GM18526 (cell line): ENCODE measurements around the gene NDST1.

ENCODE experiments used
- POLR2A ChIP-seq: IDR thresholded peaks from 3 replicates; pipeline ENCODE4 v1.6.1; 2011; ENCODE audit not compliant: insufficient read length; ENCODE audit errors: extremely low read depth

Gene NDST1

DNA sequence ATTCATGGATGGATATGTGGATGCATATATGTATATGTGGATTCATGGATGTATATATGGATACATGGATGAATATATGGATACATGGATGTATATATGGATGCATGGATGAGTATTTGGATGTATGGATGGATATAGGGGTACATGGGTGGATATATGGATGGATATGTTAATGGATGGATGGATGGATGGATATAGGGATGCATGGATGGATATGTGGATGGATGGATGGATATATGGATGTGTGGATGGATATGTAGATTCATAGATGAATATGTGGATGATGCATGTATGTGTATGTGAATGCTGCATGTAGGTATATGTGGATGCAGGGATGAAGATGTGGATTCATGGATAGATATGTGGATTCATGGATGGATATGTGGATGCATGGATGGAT, 79.1 kb downstream of the NDST1 start:
- no peak for TF ChIP-seq POLR2A

GRCh38 chr5:150587856-150588595, 80.1 kb downstream of the NDST1 start:
- no peak for TF ChIP-seq POLR2A

DNA sequence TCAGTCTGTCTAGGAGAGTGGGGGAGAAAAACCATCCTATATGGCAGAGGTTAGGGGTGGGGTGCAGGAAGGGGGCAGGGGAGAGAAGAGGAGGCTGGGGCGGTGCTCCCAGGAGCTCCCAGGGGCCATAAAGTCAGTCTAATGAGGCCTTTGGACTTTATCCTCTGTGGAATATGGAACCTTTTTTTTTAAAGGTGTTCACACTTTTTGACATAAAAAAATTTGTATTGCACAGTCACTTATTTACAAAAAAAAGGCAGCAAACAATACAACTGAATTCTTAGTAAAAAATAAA, 80.6 kb downstream of the NDST1 start:
- no peak for TF ChIP-seq POLR2A

- no peak for TF ChIP-seq POLR2A
Observed at GRCh38 chr5:150589862-150590601, 82.1 kb downstream of the NDST1 start.

DNA sequence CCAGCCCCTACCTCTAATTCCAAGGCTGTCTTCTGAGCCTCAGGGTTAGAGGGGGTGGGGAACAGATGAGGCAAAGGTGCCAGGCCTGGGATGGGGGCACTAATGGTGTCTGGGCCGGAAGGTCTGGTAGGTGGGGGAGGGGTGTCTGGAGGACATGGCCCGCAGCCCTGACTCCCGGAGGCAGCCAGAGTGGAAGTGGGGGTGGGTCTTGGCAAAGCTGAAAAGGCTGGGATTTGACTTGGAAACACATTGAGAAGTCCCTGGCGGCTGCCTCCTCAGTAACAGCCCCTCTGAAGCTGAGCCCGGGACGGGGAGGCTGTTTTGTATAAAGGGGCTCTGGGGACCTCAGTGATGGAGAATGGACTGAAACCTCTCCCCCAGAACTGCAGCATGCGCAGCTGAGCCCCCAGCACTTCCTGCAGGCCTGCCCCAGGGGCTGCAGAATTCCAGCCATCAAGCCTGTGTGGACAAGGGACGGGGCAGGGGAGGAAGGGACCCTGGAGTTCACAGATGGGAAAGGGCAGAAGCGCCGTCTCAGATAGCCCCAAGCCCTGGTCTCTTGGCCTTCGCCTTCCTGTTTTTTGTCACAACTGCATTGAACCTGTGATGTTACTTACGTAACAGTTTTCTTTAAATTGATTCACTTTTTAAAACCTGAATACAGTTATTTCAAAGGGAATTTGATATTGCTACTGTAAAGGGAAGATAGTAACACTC, 83.2 kb downstream of the NDST1 start:
- TF ChIP-seq POLR2A = no peak

GRCh38 chr5:150593593-150593992, 85.7 kb downstream of the NDST1 start:
- TF ChIP-seq POLR2A = no peak

GRCh38 chr5:150593996-150594395, 86.1 kb downstream of the NDST1 start:
- no peak for TF ChIP-seq POLR2A

- TF ChIP-seq POLR2A = no peak
Observed at GRCh38 chr5:150595466-150596031, 87.6 kb downstream of the NDST1 start.

DNA sequence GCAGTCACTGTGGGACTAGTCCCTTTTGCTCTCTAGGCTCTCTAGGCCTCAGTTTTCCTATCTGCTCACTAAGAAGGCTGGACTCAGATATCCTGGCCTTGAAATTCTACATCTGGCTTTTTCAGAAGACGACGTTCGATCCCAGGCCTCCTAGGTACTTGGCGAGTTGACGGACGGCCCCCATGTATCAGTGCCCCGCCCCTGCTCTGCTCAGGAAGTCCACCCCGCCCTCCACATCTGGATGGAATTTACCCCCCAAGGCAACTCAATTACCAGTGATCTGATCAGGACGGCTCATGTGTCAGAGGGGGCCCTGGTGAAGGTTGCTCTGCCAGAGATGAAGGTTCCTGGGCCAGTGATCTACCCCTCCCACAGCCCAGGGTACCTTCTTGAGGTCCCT, 88.4 kb downstream of the NDST1 start:
- no peak for TF ChIP-seq POLR2A

GRCh38 chr5:150596826-150597225, 88.9 kb downstream of the NDST1 start:
- no peak for TF ChIP-seq POLR2A

- TF ChIP-seq POLR2A = no peak
Observed at GRCh38 chr5:150598006-150598405, 90.1 kb downstream of the NDST1 start.

DNA sequence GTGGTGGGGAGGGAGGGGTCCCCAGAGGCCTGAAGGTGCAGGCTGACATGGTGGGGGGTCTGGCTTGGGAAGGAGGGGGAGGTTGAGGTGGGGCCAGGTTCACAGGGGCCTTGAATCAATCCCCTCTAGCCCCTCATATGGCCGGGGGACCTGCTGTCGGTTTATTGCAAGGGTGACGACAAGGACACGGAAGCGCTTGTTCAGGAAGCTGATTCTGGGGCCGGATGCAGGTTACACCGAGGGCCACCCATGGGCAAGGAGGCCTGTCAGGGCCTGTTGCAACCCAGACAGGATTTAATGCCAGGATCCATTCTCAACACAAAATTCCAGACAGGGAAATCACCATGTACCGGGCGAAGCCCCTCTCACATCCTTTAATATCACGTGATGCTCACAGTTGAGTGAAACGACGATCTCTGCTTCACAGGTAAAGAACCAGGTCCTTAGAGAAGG, 90.9 kb downstream of the NDST1 start:
- no peak for TF ChIP-seq POLR2A

DNA sequence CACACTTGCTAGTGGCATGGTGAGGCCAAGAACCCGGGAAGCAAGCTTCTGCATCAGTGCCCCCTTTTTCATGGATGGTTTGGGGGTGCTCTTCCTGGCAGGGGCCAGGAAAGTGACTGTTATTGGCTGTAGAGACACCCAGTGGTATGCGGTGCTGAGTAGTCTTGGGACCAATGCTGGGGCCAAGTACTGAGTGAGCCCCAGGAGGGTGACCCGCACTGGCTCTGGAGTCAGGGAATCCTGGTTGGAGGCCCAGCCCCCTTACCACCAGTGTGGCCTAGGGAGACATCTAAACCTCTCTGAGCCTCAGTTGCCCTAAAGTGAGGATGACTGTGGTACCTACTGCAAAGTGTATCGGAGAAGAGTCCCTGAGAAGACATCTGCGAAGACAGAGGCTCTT, 91.3 kb downstream of the NDST1 start:
- no peak for TF ChIP-seq POLR2A

- no peak for TF ChIP-seq POLR2A
Observed at GRCh38 chr5:150599917-150600511, 92.1 kb downstream of the NDST1 start.
